ENCODE measurements around the gene MCAT. TPM values are rescaled to one million over a fixed set of nuclear protein-coding genes. Genes with fewer than 3 reads are reported as not detected.
"Not testable (repeated sequence)": the region's sequence is repeated elsewhere in the genome, so short reads cannot be mapped to it uniquely, and the experiment has no call there.

Gene MCAT
- total and polyA plus RNA-seq, 2 donors (not counting 3 experiments of a cell fraction or from before 2014, with no cell fraction given), result 16.9 to 23.2 TPM

DNA sequence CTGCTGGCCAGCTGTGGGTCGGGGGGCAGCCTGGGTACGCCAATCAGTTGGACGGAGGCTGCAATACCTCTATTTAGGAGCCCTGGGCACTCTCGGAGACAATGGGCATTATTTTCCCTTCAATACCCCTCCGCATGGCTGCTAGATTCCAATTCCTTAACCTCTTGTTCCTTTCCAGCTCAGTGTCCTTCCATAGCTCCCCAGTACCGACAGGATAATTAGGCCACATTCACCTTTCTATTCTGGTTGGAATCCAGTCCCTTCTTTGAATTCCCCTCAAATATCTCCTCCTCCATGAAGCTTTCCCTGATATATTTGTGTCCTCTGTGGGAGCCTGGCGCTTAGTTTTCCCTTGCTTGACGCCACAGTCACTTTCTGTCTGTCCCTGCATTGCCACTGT, 36.9 kb downstream of the MCAT start:
- no peak for FAIRE-seq
- Histone ChIP-seq H4K20me1 (replicated peaks; ENCODE audit: control insufficient read depth, extremely low read depth, insufficient read depth, low read length) (no peaks in the 10 kb centered on the region), H3K4me3 (replicated peaks in 1 of 3; ENCODE audit: insufficient read depth in 1 of 3, low read depth in 1 of 3, low read length in 3 of 3) (no peak overlapping the region), H3K9ac (replicated peaks; ENCODE audit: extremely low read depth, insufficient read depth, low read length) (no peak overlapping the region), H3K4me2 (ENCODE audit: insufficient read depth, low read length) (no peak overlapping the region), H3K27me3 (ENCODE audit: control insufficient read depth in 2 of 2, insufficient read depth in 2 of 2, low read length in 2 of 2) (peaks cover 10% of the 10 kb centered on the region in 2 experiments), H3K9me3 (replicated peaks; ENCODE audit: control insufficient read depth, insufficient read depth, low read length) (no peaks in the 10 kb centered on the region), H3K4me1 (ENCODE audit: control insufficient read depth, extremely low read depth, insufficient read depth, low read length) (peaks cover under 1% of the 10 kb centered on the region), H2AFZ (ENCODE audit: low read depth, low read length) (no peak overlapping the region), H3K79me2 (ENCODE audit: control insufficient read depth, insufficient read depth, low read length) (no peaks in the 10 kb centered on the region), H3K27ac (ENCODE audit: insufficient read depth, low read depth, low read length) (no peak overlapping the region), H3K9me1 (replicated peaks; ENCODE audit: control insufficient read depth, extremely low read depth, insufficient read depth, low read length) (no peaks in the 10 kb centered on the region), H3K36me3 (ENCODE audit: control insufficient read depth in 2 of 2, extremely low read depth in 1 of 2, insufficient read depth in 2 of 2, low read length in 2 of 2) (no peaks in the 10 kb centered on the region)
- no TSS peak for BruUV-seq (replicated peaks)
- DNase-seq (ENCODE audit: low read depth, low spot score), result no peak
- POLR2A ChIA-PET, result no interaction called here
- dilution Hi-C loops (cut with MboI; ENCODE audit: extremely low pct_ligation_motif_present, low sequenced_read_pairs), result no loop called here
- TF ChIP-seq, protein P1, sequence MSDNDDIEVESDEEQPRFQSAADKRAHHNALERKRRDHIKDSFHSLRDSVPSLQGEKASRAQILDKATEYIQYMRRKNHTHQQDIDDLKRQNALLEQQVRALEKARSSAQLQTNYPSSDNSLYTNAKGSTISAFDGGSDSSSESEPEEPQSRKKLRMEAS (IDR thresholded peaks at IDR 0.05; ENCODE audit: insufficient read depth, insufficient read length), result no peak
- TF ChIP-seq JUN (IDR thresholded peaks at IDR 0.05; ENCODE audit: borderline replicate concordance, insufficient read depth, insufficient read length, low read depth) (no peak), POLR2AphosphoS5 (IDR thresholded peaks at IDR 0.05; ENCODE audit: insufficient read depth, low read depth, low read length) (no peak)
- intact Hi-C loops (cut with micrococcal nuclease), result no loop called here
- CTCF ChIA-PET, result no interaction called here

GRCh38 chr22:43104950-43105349, 38.2 kb downstream of the MCAT start:
- H2AFZ ChIP-seq (ENCODE audit: low read depth, low read length); FAIRE-seq; H3K9me1 ChIP-seq (replicated peaks; ENCODE audit: control insufficient read depth, extremely low read depth, insufficient read depth, low read length); H3K9me3 ChIP-seq (replicated peaks; ENCODE audit: control insufficient read depth, insufficient read depth, low read length); H3K27me3 ChIP-seq (ENCODE audit: control insufficient read depth in 2 of 2, insufficient read depth in 2 of 2, low read length in 2 of 2); H3K4me3 ChIP-seq (replicated peaks in 1 of 3; ENCODE audit: insufficient read depth in 1 of 3, low read depth in 1 of 3, low read length in 3 of 3); dilution Hi-C loops (cut with MboI; ENCODE audit: extremely low pct_ligation_motif_present, low sequenced_read_pairs); intact Hi-C loops (cut with micrococcal nuclease); H3K27ac ChIP-seq (ENCODE audit: insufficient read depth, low read depth, low read length); H3K4me2 ChIP-seq (ENCODE audit: insufficient read depth, low read length); H4K20me1 ChIP-seq (replicated peaks; ENCODE audit: control insufficient read depth, extremely low read depth, insufficient read depth, low read length); H3K4me1 ChIP-seq (ENCODE audit: control insufficient read depth, extremely low read depth, insufficient read depth, low read length); H3K9ac ChIP-seq (replicated peaks; ENCODE audit: extremely low read depth, insufficient read depth, low read length); H3K79me2 ChIP-seq (ENCODE audit: control insufficient read depth, insufficient read depth, low read length); CTCF ChIA-PET; DNase-seq (ENCODE audit: low read depth, low spot score); H3K36me3 ChIP-seq (ENCODE audit: control insufficient read depth in 2 of 2, extremely low read depth in 1 of 2, insufficient read depth in 2 of 2, low read length in 2 of 2); POLR2A ChIA-PET; BruUV-seq (replicated peaks): not testable (repeated sequence)

Data from endothelial cell of umbilical vein (primary cell).